ENCODE results near the gene CDC45.

- TF ChIP-seq, protein P1, sequence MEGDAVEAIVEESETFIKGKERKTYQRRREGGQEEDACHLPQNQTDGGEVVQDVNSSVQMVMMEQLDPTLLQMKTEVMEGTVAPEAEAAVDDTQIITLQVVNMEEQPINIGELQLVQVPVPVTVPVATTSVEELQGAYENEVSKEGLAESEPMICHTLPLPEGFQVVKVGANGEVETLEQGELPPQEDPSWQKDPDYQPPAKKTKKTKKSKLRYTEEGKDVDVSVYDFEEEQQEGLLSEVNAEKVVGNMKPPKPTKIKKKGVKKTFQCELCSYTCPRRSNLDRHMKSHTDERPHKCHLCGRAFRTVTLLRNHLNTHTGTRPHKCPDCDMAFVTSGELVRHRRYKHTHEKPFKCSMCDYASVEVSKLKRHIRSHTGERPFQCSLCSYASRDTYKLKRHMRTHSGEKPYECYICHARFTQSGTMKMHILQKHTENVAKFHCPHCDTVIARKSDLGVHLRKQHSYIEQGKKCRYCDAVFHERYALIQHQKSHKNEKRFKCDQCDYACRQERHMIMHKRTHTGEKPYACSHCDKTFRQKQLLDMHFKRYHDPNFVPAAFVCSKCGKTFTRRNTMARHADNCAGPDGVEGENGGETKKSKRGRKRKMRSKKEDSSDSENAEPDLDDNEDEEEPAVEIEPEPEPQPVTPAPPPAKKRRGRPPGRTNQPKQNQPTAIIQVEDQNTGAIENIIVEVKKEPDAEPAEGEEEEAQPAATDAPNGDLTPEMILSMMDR (IDR thresholded peaks at IDR 0.05 in 4 of 5, conservative IDR thresholded peaks at IDR 0.05 in 1 of 5), result no peak
- no peak for TF ChIP-seq POLR2A (IDR thresholded peaks at IDR 0.05)
These were observed 19.7 kb upstream of the CDC45 start for GRCh38 chr22:19460036-19460435.
